GM21528 (cell line): Measurements from ENCODE around the gene NCOA1.

Experiments
- ATAC-seq: cut with Tn5 transposase; IDR thresholded peaks from one replicate; pipeline ENCODE4 v1.9.1; 2021; ENCODE audit warnings: mild to moderate bottlenecking, moderate library complexity; ENCODE audit not compliant: unreplicated experiment, low FRiP score

Gene NCOA1

DNA sequence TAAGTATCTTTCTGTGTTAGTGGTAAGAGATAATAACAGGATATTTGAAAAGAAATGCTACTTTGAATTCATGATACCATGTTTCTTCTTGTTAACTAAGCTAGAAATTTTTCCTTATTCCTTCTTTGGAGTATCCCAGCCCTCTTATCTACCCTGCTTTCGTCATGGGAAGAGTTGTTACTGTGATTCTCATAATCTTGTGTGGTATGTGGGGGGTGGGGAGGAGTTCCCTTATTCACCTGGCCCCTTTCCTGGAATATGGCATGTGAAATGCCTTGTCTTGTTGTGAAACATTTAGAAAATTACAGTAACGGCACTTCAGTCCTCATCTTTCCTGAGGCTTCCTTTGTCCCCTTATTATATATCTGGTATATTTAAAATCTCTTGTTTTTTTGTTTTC lies 129.9 kb downstream of the NCOA1 start:
- ATAC-seq: no peak

DNA sequence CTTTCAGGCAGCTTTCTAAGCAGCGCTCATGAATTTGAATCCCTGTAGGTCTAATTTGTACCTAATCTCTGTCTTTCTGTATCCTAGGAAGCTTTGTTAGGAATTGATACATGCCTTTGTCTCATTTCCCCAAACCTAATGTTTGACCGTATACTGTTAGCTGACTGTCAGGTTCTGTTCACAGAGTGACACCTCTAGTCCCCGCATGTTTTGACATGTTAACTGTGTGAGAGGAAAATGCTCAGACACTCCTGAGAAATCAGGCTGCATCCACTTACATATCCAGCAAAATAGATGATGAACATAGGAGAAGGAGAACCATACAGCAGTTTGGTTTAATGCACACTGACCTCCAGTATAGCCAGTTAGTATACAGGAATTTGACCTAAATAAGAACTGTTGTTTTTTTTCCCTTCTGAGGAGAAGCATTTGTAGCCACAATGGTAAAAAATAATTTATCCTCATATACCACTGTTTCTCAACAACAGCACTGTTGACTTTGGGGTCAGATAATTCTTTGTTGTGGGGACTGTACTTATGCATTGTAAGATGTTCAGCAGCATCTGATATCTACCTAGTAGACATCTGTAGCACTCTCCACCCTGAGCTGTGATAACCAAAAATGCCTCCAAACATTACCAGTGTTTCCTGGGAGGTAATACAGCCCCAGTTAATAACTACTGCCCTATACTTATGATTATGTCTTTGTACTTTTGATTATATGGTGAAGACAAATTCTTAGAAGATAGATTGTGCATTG lies 130.9 kb downstream of the NCOA1 start:
- ATAC-seq: no peak

DNA sequence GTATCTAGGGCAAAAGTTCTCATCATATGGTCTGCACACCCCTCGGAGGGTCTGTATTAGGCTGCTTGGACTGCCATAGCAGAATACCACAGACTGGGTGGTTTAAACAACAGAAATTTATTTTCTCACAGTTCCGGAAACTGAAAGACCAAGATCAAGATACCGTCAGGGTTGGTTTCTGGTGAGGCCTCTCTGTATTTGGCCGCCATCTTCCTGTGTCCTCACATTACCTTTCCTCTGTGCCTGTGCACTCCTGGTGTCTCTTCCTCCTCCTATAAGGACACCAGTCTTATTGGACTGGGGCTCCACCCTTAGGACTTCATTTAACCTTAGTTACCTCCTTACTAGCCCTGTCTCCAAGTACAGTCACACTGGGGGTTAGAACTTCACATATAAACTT lies 132.5 kb downstream of the NCOA1 start:
- no peak for ATAC-seq

DNA sequence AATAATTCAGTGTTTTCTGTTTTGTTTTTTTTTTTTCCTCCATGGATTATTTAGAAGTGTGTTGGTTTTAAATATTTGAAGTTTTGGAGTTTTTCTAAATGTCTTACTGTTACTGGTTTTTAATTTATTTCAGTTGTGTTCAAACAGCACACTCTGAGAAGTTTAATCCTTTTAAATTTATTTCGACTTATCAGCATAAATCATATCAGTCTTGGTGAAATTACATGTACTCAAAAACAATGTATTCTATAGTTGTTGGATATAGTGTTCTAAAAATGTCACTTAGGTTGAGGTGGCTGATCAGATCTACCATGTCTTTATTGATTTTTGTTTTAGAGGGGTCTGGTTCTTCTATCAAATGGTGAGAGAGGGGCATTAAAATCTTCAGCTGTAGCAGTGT lies 134.7 kb downstream of the NCOA1 start:
- ATAC-seq: no peak

DNA sequence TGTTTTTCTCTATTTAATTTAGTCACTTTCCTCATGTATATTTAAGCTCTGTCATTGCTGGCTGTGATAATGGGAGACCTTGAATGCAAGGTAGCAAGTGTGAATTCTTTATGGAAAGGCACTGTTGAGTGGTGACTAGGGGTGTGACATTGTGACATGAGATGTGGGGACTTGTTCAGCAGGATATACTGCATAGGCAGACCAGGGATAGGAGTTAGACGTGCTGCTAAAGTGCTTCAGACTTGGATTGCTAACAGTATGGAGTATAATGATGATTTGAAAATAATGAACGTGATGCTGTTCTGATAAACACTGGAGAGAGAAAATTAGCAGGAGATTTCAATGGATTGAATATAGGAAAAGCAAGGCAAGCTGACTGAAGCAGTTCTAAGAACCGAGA lies 135.1 kb downstream of the NCOA1 start:
- no peak for ATAC-seq

DNA sequence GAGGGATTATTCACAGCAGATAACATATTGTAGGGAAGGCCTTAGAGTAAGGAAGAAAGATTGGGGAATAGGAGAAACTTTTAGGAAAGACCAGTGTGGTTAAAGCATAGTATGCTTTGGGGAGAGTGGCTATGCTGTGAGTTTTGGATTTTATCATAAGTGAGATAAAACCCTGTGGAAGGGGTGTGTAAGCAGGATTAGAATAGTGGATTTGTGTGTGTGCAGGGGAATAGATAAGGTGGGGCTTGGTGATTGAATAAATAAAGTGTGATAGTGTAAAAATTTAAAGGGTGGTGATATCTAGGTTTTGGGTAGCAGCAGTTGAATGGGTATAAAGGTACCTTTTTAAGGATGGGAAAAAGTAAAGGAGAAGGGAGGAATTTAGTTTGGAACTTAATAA lies 137.7 kb downstream of the NCOA1 start:
- ATAC-seq: no peak

DNA sequence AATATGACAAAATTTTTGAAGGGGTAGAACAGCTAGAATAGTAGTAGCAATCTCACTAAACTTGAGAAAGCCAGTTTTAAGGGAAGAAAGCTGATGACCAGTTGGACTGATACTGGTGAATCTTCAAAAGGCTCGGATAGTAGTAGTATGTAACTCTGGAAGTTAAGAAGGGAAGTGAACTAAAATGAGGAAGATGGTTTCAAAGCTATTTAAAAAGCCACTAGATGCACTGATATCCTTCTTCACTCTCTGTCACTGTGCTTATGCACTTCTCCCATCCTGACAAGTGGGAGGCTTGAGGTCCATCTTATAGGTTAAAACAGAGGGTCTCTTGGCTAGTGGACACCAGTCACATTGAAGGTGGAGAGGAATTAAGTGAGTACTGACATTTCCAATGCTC lies 141.1 kb downstream of the NCOA1 start:
- no peak for ATAC-seq

DNA sequence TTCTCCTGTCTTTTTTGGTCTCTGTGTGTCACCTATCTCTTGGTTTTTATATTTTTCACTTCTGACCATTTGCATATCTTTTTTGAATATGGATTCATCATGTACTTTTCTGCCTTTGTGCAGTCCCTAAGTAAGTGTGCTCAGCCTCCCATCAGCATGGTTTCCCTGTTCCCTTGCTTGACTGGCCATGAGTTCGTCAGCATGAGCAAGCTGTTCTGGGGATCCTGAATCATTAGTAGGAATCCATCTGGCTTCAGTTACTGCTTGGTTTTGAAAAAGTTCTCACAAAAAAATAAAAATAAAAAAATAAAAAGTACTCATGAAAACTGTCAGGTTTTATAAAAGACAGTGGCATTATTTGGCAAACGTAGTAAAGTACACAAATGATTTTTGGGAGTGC lies 144.1 kb downstream of the NCOA1 start:
- ATAC-seq: no peak

DNA sequence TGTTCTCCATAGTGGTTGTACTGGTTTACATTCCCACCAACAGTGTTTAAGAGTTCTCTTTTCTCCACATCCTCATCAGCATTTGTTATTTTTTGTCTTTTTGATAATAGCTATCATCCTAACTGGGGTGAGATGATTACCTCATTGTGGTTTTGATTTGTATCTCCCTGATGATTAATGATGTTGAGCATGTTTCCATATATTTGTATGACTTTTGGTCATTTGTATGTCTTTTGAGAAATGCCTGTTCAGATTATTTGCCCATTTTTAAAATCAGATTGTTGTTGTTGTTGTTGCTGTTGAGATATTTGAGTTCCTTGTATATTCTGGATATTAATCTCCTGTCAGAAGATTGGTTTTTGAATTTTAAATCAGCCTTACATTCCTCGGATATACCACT lies 147.5 kb downstream of the NCOA1 start:
- ATAC-seq: no peak

DNA sequence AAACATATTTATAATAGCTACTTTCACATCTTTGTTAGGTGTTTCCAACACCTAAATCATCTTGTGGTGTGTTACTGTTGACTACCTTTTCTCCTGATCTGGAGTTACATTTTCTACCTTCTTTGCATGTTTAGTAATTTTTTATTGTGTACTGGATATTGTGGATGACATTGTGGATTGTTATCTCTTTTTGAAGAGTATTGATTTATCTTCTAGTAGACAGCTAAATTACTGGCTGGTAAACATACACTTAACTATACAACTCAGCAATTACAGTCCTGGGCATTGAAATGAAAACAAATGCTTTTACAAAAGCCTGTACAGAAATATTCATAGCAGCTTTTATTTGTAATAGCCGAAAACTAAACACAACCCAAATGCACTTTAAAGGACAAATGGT lies 151.3 kb downstream of the NCOA1 start:
- ATAC-seq: no peak

DNA sequence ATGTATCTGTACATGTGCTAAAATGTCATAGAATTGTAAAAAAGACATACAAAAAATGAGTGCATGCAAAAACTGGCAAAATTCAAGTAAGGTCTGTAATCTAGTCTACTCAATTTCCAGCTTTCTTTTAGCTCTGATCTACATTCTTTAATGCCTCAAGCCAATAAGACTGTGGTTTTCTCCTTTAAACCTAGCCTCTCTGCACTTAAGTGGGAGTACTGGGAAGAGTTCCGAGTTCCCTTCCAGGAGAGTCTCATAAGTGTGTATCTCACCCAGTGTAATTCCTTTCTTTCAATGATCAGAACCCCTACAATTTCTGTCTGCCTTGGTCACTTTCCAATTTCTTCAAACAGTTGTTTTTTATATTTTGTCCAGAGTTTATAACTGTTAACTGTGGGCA lies 152.0 kb downstream of the NCOA1 start:
- no peak for ATAC-seq

DNA sequence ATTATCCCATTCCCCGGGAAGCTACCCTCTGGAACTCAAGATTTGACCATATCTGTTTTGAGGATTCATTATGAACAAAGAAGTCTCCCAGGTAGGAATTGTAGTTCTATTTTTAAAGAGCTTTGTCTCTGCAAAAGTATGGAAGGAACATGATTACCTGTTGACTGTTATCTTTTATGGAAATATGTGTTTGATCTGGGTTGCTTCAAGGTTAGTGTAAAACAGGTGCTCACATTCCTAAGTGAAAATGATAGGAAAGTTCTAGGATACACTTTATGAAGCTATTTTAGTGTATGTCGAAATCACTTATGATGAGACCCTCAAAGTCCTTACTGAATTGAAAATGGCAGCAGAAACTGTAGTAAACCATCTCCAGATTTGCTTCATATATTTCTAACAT lies 153.0 kb downstream of the NCOA1 start:
- ATAC-seq: no peak

DNA sequence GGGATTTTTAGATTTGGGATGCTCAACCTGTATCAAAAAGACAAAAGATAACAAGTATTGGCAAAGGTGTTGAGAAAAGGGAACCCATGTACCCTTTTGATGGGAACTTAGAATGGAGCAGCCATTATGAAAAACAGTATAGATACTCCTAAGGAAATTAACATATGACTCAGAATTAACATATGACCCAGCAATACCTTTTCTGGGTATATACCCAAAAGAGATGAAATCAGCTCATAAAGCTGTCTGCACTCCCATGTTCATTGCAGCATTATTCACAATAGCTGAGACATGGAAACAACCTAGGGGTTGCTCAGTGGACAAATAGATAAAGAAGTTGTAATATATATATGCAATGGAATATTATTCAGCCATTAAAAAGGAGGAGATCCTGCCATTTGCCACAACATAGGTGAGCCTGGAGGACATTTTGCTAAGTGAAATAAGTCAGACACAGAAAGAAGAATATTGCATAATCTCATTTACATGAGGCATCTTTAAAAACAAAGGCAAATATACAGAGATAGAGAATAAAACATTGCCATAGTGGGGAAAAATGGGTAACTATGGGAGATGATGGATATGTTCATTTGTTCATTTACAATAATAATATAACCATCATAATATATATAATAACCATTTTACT lies 160.1 kb downstream of the NCOA1 start:
- no peak for ATAC-seq

DNA sequence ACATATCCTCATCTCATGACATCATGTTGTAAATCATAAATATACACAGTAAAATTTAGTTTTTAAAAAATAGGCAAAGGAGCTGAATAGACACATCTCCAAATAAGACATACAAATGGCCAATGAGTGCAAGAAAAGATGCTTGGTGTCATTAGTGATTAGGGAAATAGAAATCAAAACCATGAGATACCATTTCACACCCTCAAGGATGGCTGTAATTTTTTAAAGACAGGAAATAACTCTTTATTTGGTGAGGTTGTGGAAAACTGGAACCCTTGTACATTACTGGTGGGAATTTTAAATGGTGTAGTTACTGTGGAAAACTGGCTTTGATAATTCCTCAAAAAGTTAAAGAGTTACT lies 160.6 kb downstream of the NCOA1 start:
- ATAC-seq: no peak

DNA sequence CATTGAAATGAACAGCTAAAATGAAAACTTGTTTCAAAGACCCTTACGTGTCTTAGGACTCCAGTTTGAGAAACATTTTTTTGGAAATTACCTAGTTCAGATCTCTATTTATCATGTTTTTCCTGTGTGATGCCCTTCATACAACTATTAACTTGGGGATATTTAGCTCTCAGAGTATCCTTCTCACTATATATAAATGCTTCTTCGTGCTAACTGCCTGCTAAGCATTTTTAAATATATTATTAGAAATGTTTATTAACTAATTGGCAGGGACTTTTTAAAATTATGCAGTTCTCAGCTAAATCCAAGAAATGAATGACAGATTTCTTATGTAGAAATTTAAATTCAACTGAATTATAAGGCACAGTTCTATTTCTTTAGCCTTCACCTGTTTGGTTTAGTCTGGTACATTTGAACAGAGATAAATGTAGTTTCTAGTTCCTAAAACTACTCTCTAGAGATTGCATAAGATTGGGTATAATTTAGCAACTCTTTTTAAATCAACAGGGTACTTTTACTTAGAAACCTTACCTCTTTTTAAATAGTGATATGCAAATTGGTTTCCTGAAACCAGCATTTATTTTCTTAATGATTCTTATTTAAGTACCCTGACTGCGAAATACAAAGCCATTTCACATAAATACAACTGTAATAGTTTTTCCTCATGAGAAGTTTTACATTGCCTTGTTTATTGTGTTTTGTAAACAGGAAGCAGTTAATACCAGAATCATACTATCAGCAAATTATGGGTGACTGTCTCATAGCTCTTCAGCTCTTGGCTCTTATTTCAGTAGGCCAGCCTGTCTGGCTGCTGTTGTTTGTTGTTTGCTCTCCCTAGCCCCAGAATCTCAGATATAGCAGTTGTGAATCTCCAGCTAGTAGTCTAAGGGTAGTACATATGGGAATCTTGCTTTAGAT lies 161.5 kb downstream of the NCOA1 start:
- no peak for ATAC-seq

DNA sequence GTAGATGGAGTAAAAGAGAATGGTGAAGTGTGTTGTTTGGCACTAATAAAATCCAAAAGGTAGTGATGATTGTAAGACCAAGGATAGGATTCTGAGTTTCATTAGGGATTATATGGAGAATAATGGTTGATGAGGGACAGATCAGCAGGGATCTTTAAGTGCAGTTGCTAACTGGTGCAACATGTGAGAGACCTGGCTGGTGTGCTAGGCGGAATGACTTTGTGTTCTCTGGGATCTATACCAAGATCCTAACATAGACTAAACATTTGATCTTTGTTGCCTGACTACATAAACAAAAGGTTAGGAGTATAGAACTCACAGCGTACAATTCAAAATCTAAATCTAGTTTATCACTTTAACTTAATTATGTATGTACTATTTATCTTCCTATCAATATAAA lies 166.8 kb downstream of the NCOA1 start:
- ATAC-seq: no peak

DNA sequence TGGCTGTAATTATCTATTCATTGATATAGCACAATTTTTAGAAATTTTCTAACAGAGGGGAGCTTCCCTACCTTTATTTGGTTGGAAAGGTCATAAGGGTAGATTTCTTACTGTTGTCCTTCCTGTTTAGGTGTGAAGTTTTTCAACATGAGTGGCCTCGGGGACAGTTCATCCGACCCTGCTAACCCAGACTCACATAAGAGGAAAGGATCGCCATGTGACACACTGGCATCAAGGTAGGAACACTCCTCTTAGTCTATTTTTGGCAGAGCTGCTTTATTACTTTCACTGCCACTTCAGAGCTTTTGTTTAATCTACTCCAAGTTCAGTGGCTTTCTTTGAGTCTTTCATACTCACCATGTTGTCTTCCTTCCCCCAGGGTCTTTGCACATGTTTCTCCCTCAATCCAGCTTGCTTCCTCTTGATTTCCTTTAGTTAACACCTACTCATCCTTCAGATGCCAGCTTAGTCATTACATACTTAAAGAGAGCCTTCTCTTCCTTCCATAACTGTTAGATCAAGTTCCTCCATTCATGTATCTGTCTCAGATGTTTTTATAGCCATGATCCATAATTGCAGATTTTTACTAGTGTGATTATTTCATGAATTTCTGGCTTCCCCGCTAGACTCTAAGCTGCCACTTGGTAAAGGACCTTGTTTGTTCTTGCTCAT lies 167.6 kb downstream of the NCOA1 start:
- no peak for ATAC-seq

DNA sequence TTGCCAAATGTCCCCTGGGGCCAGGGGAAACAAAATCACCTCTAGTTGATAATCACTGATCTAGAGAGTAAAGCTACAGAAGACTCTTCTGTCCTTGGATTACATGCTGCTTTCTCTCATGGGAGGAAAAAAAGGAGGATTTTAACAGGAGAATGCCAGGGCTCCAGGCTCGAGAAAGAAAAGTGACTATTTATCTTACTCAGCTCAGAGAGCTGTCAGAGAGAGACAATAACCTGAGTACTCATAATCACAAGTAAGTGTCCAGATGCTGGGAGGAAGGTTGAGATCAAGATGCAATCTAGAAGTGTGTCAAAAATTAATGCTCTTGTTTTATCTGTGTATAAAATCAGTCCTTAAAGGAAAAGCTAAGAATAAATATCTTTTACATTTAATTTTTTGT lies 168.8 kb downstream of the NCOA1 start:
- no peak for ATAC-seq

DNA sequence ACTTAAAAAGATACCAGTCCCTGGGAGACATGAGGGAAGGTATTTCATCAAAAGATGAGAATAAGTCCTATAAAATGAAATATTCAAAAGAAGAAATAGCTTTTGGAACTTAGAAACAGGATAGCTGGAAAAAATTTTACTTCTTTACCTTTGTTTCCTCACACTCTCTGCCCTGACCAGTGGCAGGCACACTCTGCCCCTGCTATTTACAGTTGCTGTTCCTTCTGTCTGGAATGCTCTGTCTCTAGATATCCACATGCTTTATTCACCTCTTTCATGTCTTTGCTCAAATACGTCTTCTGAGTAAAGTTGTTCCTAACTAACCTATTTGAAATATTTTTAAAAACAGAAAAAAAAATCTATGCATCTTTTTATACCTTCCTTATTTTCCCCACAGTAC lies 176.5 kb downstream of the NCOA1 start:
- no peak for ATAC-seq

DNA sequence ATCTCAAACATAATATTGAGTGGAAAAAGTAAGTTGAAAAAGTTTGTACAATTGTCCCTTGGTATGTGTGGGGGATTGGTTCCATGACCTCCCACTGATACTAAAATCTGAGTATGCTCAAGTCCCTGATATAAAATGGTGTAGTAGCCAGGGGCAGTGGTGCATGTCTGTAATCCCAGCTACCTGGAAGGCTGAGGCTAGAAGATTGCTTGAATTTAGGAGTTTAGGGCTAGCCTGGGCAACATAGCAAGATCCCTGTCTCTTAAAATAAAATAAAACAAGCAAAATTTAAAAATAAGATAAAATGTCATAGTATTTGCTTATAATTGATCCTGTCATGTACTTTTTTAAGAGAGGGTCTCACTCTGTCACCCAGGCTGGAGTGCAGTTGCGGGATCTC lies 180.2 kb downstream of the NCOA1 start:
- no peak for ATAC-seq

DNA sequence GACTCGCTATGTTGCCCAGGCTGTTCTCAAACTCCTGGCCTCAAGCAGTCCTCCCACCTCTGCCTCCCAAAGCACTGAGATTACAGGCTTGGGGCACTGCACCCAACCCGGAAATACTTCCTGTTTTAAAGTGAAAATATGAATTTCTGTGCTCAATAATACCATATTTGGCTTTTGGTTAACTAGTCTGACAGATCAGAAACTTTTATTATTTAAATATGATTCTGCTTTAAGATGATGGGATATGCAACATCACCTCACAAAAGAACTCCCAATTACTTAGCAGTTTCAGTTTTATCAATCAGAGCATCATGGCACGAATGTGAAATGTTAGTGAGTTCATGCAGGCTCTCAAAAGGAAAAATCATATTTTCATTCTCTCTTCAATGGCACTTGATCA lies 181.5 kb downstream of the NCOA1 start:
- no peak for ATAC-seq
